Parathyroid adenoma (tissue), 2 donors: Measurements from ENCODE around the gene LCN1.

Experiments
- H2AFZ ChIP-seq: fragments of 300-600 bp; sonication (generic); one replicate; pipeline ENCODE4 v1.7.0; 2017; ENCODE audit warnings: antibody characterized with exemption, mild to moderate bottlenecking
- H3K27ac ChIP-seq: fragments of 300-600 bp; sonication (generic); one replicate; pipeline ENCODE4 v1.7.0; 2017
- H3K27me3 ChIP-seq: fragments of 300-600 bp; sonication (generic); one replicate; pipeline ENCODE4 v1.7.0; 2017; ENCODE audit warnings: low read length; ENCODE audit not compliant: control insufficient read depth, insufficient read depth
- H3K36me3 ChIP-seq: fragments of 300-600 bp; sonication (generic); one replicate; pipeline ENCODE4 v1.7.0; 2017; ENCODE audit warnings: low read length; ENCODE audit not compliant: control insufficient read depth, insufficient read depth
- H3K4me1 ChIP-seq: fragments of 300-600 bp; sonication (generic); one replicate; pipeline ENCODE4 v1.7.0; 2017; ENCODE audit warnings: control low read depth
- H3K4me2 ChIP-seq: fragments of 300-600 bp; sonication (generic); one replicate; pipeline ENCODE4 v1.7.0; 2017; ENCODE audit warnings: low read length
- H3K4me3 ChIP-seq: fragments of 300-600 bp; sonication (generic); one replicate; pipeline ENCODE4 v1.7.0; 2017; ENCODE audit warnings: low read depth, low read length
- H3K79me2 ChIP-seq: fragments of 300-600 bp; sonication (generic); one replicate; pipeline ENCODE4 v1.7.0; 2017; ENCODE audit warnings: control low read depth
- H3K9ac ChIP-seq: fragments of 300-600 bp; sonication (generic); one replicate; pipeline ENCODE4 v1.7.0; 2017; ENCODE audit warnings: mild to moderate bottlenecking
- H3K9me3 ChIP-seq: fragments of 300-600 bp; sonication (generic); one replicate; pipeline ENCODE4 v1.7.0; 2017; ENCODE audit warnings: low read length; ENCODE audit not compliant: control insufficient read depth
- TF ChIP-seq, protein P1 (sequence below): fragments of 300-600 bp; sonication (generic); IDR thresholded peaks from one replicate; pipeline ENCODE4 v1.7.0; 2017; ENCODE audit warnings: antibody characterized with exemption, mild to moderate bottlenecking
- donor health status: primary hyperparathyroidism.

The LCN1 gene

DNA sequence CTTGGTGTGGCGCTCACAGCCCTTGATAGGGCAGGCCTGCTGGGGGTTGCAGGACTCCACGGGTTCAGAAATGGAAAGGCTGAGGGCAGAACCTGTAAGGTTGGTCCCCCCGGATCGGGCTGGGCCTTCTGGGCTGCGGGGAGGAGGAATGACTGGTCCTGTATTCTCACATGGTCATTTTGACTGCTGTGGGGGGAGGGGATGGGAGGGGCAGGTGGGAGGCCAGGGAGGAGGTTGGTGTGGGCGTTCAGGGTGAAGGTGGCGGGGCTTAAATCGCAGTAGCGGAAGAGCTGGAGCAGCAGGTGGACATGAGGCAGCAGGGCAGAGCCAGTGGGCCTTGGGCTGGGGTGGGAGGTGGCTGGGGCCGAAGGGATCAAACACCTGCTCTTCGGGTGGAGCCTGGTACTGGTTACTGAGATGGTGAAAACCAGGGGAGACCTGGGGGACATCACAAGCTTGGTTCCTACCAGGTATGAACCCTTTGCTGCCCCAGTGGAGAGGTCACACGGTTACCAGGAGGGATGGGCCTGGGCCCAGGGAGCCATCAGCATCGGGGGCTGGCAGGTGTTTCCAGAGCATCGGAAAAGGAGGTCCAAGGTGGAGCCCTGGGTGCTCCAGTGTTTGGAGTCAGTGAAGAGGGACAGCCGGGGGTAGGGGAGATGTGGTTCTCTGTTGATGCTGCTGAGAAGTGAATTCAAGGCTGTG is 18.9 kb upstream of the LCN1 start:
- no peak overlapping the region for H3K4me3 ChIP-seq
- no peak overlapping the region for H2AFZ ChIP-seq
- no peaks in the 10 kb centered on the region for H3K79me2 ChIP-seq
- TF ChIP-seq, protein P1, sequence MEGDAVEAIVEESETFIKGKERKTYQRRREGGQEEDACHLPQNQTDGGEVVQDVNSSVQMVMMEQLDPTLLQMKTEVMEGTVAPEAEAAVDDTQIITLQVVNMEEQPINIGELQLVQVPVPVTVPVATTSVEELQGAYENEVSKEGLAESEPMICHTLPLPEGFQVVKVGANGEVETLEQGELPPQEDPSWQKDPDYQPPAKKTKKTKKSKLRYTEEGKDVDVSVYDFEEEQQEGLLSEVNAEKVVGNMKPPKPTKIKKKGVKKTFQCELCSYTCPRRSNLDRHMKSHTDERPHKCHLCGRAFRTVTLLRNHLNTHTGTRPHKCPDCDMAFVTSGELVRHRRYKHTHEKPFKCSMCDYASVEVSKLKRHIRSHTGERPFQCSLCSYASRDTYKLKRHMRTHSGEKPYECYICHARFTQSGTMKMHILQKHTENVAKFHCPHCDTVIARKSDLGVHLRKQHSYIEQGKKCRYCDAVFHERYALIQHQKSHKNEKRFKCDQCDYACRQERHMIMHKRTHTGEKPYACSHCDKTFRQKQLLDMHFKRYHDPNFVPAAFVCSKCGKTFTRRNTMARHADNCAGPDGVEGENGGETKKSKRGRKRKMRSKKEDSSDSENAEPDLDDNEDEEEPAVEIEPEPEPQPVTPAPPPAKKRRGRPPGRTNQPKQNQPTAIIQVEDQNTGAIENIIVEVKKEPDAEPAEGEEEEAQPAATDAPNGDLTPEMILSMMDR, result no peak
- no peaks in the 10 kb centered on the region for H3K36me3 ChIP-seq
- no peaks in the 10 kb centered on the region for H3K4me1 ChIP-seq
- H3K27ac ChIP-seq, result no peak overlapping the region
- H3K27me3 ChIP-seq, result no peaks in the 10 kb centered on the region
- H3K4me2 ChIP-seq, result peak overlapping the region; percentile 99
- no peak overlapping the region for H3K9ac ChIP-seq
- no peaks in the 10 kb centered on the region for H3K9me3 ChIP-seq

DNA sequence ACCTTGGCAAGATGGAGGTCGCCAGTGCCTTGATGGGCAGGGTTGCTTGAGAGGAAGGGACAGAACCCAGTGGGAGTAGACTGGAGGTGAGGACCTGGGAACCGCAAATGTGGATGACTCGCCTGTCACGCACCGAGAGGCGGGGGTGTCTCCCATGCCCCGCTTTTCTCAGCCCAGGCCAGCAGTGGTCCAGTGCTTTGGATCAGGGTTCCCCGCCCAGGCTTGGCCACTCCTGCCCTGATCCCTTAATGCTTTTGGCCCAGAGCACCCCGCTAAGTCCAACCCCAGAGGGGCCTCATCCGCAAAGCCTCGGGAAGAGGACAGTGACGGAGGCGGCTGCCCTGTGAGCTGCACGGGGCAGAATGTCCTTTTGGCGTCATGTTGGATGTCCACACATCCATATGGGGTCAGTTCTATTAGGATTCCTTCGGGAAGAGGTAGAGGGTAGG is 18.3 kb upstream of the LCN1 start:
- H2AFZ ChIP-seq, result no peak overlapping the region
- H3K36me3 ChIP-seq, result no peaks in the 10 kb centered on the region
- no peak overlapping the region for H3K4me3 ChIP-seq
- no peaks in the 10 kb centered on the region for H3K9me3 ChIP-seq
- no peaks in the 10 kb centered on the region for H3K27me3 ChIP-seq
- H3K9ac ChIP-seq, result no peak overlapping the region
- H3K79me2 ChIP-seq, result no peaks in the 10 kb centered on the region
- TF ChIP-seq, protein P1, result no peak
- no peak overlapping the region for H3K27ac ChIP-seq
- H3K4me2 ChIP-seq, result no peak overlapping the region
- H3K4me1 ChIP-seq, result no peaks in the 10 kb centered on the region

DNA sequence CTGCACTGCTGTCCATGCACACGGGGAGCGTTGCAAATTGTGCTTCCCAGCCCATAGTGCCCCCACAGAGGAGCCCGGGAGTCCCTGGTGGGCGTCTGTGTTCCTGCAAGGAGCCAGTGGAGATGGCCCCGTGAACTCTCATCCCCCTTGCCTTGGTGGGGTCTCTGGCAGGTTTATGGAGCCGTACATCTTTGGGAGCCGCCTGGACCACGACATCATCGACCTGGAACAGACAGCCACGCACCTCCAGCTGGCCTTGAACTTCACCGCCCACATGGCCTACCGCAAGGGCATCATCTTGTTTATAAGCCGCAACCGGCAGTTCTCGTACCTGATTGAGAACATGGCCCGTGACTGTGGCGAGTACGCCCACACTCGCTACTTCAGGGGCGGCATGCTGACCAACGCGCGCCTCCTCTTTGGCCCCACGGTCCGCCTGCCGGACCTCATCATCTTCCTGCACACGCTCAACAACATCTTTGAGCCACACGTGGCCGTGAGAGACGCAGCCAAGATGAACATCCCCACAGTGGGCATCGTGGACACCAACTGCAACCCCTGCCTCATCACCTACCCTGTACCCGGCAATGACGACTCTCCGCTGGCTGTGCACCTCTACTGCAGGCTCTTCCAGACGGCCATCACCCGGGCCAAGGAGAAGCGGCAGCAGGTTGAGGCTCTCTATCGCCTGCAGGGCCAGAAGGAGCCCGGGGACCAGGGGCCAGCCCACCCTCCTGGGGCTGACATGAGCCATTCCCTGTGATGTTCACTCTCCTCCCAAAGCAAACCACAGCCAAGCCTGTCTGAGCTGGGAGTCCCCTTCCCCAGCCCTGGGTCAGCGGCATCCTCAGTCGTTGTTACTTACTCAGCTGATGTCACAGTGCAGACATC is 17.6 kb upstream of the LCN1 start:
- TF ChIP-seq, protein P1, result no peak
- Histone ChIP-seq H3K79me2 (no peaks in the 10 kb centered on the region), H3K4me3 (no peak overlapping the region), H3K4me1 (no peaks in the 10 kb centered on the region), H3K27me3 (no peaks in the 10 kb centered on the region), H3K4me2 (no peak overlapping the region), H3K36me3 (no peaks in the 10 kb centered on the region), H2AFZ (no peak overlapping the region), H3K9me3 (no peaks in the 10 kb centered on the region), H3K27ac (no peak overlapping the region), H3K9ac (no peak overlapping the region)

DNA sequence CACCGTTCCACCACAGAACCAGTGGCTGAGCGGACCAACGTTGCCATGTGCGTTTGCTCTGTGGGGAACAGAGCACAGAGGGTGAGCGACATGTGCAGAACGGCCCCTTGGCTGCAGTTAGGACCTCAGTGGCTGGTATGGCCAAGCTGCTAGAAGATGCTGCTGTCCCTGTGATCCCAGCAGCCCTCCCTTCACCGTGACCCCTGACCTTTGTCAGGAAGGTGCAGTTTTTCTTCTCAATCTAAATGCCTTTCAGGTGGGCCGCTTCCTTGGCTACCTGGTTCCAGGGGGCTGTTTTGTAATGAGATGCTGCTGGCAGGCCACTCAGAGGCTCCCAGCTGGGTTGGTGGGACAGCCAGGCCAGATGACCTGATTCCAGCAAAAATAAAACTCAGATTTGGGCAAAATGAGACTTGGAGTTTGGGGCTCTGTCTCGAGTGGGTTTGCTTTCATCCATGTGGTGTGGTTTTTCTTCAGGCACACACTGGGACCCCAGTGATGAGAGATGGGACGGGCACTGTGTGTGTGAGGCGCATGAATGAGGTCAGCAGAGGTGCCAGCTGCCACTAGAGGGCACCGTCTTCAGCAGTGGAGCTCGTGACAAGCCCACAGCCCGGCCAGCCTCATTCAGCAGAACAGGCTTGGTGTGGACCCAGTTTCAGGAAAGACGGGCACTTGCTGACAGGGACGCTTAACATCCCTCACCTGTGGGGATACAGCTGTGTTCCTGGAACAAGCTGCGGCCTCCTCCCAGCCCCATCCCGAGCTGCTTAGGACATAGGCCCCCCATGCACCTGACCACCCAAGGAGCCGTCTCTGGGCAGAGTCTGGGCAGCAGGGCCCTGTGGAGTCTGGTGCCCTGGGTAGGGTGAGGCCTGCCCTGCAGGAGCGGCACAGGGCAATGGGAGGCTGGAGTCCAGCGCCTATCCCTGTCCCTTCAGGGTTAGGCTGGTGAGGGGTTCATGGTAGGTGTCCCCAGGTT is 16.7 kb upstream of the LCN1 start:
- no peak overlapping the region for H3K27ac ChIP-seq
- no peaks in the 10 kb centered on the region for H3K36me3 ChIP-seq
- no peak overlapping the region for H3K4me2 ChIP-seq
- H3K4me3 ChIP-seq, result no peak overlapping the region
- no peak overlapping the region for H3K9ac ChIP-seq
- TF ChIP-seq, protein P1, result peak; percentile 55
- H2AFZ ChIP-seq, result no peak overlapping the region
- no peaks in the 10 kb centered on the region for H3K4me1 ChIP-seq
- H3K9me3 ChIP-seq, result no peaks in the 10 kb centered on the region
- no peaks in the 10 kb centered on the region for H3K79me2 ChIP-seq
- no peaks in the 10 kb centered on the region for H3K27me3 ChIP-seq
